ENCODE results near the gene MDN1.
"Not testable (repeated sequence)": the region's sequence is repeated elsewhere in the genome, so short reads cannot be mapped to it uniquely, and the experiment has no call there.

The MDN1 gene

DNA sequence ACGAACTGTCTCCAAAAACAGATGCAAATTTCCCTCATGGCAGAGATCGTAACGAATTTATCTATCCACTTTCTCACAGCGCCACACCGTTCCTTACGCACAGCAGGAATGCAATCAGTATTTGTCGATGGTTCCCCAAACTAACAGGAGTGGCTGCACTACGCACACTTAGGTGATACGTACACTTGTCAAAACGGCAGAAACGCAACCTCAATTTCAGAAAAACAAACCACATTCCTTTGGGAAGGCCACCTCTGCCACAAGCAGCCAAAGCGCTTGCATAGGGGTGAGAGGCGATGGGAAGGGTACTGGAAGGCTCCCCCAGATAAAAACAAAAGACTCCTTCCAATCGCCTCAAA, 638 bp downstream of the MDN1 start:
- DNase-seq: no peak

- DNase-seq: no peak
Measured at GRCh38 chr6:89817481-89817880, 2.1 kb downstream of the MDN1 start.

DNA sequence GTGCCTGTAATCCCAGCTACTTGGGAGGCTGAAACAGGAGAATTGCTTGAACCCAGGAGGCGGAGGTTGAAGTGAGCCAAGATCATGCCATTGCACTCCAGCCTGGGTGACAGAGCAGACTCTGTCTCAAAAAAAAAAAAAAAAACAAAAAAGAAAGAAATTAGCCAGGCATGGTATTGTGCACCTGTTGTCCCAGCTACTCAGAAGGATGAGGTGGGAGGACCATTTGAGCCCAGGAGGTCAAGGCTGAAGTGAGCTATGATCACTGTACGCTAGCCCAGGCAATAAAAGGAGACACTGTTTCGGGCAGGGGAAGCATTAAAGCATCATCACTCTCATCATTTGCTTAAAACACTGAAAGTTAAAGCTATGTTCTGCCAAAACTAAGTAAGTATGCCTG, 6.2 kb downstream of the MDN1 start:
- not testable (repeated sequence) for DNase-seq

GRCh38 chr6:89807581-89807980, 12.0 kb downstream of the MDN1 start:
- DNase-seq: no peak

DNA sequence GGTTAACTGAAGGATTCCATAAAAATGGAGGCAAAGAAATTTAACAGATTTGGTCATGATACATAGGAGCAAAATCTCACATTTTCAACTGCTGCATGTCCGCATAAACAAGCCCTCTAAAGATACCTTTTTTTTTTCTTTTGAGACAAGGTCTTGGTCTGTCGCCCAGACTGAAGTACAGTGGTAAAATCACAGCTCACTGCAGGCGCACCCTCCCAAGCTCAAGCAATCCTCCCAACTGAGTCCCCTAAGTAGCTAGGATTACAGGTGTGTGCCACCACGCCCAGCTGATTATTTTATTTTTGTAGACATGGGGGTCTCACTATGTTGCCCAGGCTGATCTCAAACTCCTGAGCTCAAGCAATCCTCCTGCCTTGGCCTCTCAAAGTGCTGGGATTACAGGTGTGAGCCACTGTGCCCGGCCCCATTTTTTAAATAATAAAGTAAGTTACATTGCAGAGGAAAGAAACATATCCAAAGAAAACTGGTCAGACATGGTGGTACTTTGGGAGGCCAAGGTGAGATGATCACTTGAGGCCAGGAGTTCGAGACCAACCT, 13.7 kb downstream of the MDN1 start:
- DNase-seq: no peak

- no peak for DNase-seq
Measured at GRCh38 chr6:89803271-89803670, 16.3 kb downstream of the MDN1 start.

GRCh38 chr6:89799756-89800155, 19.8 kb downstream of the MDN1 start:
- no peak for DNase-seq

- no peak for DNase-seq
Measured at GRCh38 chr6:89799096-89799495, 20.5 kb downstream of the MDN1 start.

GRCh38 chr6:89797317-89797716, 22.3 kb downstream of the MDN1 start:
- DNase-seq: peak; percentile 77

DNA sequence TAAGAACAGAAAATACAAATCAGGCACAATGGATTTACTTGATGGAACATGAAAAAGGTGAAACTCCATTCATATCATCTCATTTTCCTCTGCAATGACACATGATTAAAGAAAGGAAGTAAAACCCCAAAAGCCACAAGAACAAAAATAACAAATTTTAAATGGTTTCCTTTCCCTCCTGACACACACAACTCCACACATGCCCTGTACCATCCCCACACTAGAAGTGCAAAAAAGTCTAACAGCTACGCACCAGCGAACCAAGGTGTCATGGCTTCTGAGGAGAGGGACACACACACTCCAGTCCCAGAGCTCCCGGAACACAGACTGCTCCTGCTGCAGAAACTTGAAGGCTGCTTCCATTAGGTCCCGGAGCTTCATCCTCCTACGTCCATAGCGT, 25.3 kb downstream of the MDN1 start:
- DNase-seq: no peak

GRCh38 chr6:89793586-89793985, 26.0 kb downstream of the MDN1 start:
- peak; percentile 1 for DNase-seq

GRCh38 chr6:89792881-89793280, 26.7 kb downstream of the MDN1 start:
- peak; percentile 12 for DNase-seq

DNA sequence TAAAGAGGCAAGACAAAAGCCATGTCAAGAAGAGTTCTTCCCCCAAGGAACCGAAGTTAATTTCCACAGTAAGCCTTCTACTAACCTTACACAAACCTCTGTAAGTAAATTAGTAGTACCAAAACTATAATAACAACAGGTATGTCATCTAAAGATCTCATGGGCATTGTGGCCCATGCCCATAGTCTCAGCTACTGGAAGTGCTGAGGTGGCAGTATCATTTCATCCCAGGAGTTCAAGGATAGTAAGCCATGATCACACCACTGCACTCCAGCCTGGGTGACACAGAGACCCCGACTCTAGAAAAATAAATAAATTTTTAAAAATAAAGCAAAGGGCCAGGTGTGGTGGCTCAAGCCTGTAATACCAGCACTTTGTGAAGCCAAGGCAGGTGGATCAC, 29.2 kb downstream of the MDN1 start:
- DNase-seq: no peak

DNA sequence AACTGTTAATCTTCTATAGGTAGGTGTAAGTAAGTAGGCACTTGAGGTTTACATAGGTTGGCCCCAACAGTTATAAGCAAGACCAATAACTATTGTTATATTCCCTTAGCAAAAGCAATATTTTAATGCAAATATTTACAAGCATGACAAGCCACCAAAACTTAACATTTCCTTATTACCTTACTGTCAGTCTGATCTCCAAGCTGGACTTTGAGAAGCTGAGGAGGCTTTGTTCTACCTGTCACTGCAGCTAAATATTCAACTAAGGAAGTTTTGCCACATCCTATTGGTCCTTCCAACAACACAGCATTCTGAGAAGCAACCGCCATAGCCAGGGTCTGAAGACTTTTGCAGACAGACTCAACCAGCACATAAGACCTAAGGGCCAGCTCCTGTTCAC, 29.6 kb downstream of the MDN1 start:
- no peak for DNase-seq

DNA sequence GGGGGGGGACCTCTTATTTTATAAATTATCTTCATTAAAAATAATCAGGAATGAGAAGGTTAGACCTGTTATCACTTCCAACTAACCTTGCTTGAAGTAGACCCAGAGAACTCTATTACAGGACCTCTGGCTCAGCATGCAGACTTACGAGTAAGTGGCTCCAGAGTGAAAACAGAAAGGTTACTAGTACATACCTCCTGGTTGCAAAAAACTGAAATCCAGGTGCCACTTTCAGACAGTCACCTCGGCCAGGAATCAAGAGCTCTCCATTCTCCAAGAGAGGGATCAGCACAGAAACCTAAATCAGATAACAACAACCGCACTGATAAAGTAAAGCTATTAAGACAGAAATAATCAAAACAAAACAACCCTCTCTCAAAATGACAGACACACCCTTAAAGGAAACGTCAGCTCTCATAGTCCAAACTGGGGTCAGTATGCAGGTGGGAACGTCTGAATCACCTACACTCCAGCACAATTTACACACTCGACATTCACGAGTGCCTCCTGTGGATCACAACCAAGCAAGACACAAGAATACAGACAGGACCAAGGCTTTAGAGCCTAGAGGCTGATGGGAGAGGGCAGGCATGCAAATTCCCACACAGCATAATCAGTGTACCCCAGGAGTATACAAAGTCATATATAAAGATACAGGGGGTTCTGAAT, 31.8 kb downstream of the MDN1 start:
- DNase-seq: no peak

DNA sequence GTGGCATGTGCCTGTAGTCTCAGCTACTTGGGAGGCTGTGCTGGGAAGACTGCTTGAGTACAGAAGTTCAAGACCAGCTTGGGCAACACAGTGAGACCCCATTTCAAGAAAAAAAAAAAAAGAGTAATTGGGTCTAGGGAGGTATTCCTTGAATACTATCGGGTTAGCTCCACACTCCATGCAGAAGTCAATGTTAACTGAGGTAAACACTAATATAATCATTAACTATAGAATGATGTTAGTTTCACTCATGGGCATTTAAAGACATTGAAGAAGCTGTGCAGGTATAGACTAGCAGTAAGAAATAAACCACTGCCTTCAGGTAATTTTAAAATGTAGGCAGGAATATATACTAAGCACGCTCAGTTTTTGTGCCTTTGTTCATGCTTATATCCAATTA, 32.6 kb downstream of the MDN1 start:
- DNase-seq: no peak

- no peak for DNase-seq
Measured at GRCh38 chr6:89784838-89785237, 34.8 kb downstream of the MDN1 start.

DNA sequence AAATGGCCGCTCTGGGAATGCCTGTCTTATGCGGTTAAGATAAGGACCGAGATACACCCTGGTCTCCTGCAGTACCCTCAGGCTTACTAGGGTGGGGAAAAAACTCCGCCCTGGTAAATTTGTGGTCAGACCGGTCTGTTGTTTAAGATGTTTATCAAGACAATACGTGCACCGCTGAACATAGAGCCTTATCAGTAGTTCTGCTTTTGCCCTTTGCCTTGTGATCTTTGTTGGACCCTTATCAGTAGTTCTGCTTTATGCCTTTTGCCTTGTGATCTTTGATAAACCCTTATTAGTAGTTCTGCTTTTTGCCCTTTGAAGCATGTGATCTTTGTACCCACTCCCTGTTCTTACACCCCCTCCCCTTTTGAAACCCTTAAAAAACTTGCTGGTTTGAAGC, 36.3 kb downstream of the MDN1 start:
- not testable (repeated sequence) for DNase-seq

DNA sequence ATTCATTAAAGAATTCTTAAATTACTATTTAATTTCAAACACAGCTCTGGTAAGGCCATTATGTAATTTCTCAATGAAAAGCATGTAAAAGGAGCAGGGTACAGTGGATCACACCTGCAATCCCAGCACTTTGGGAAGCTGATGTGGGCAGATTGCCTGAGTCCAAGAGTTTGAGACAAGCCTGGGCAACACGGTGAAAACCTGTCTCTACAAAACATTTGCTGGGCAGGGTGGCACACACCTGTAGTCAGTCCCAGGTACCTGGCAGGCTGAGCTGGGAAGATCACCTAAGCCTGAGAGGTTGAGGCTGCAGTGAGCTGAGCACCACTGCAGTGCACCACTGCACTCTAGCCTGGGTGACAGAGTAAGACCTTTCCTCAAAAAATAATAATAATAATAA, 37.4 kb downstream of the MDN1 start:
- no peak for DNase-seq

- DNase-seq: no peak
Measured at GRCh38 chr6:89781070-89782034, 38.2 kb downstream of the MDN1 start.

DNA sequence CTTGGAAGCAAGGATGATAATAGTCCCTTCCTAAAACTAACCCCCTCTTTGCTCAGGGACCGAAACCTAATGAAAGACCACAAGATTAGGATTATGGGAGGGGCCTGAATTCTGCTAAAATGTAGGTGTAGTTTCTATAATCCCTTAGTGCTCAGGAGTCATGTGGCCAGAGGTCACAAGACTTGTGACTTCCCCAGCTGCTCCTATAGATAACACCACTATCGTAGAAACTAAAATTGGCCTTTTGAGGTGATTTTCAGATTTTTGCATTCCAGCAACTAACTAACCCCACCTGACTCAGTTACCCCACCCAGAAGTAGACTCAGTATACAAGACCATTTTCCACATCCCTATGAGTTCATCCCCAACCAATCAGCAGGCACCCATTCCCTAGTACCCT, 42.1 kb downstream of the MDN1 start:
- DNase-seq: no peak

DNA sequence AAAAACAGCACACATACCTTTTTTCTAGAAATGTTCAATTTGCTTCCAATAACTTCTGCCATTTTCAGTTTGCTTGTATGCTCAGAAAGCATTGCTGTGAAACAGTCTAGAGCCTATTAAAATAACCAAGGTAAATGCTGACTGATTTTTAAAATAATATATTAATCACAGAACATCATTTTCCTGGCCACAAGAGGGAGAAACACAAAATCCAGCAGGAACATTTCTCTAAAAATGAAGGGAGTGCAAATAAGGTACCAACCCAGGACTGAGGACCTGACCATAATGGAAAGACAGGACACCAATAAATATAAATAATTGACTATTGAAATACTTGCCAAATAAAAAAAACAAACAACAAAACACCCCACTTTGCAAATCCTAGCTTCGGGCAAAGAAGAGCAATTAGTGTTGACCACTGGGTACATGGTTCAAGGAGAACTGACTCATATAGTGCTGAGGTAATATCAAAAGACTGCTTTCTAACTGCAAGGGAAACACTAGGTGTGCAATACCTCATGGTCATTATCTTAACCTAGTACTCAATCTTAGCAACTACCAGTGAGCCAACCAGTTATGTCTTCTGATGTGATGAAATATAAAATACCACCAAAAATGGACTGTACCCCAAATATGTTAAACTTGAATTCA, 42.9 kb downstream of the MDN1 start:
- no peak for DNase-seq

- DNase-seq: no peak
Measured at GRCh38 chr6:89775150-89775549, 44.4 kb downstream of the MDN1 start.

DNA sequence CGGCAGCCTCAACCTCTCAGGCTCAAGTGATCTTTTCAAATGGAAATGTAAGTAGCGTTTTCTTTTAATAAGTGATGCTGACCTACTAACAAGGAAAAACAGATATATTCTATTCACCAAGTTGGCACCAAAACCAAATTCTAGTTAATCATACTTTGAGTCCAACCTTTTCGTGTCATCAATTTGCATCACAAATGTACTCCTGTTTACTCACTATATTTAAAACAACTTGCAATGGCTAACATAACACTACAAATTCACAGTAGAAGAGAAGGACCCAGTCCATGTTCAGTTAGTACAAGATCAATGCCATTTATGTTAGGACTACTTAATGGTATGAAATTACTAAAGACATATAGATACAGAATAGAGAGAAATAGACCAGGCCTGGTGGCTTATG, 50.0 kb downstream of the MDN1 start:
- DNase-seq: no peak

Data from fibroblast of upper back skin (primary cell).